ENCODE data around the gene LTV1. TPM values are rescaled to one million over a fixed set of nuclear protein-coding genes. Genes with fewer than 3 reads are reported as not detected.

The LTV1 gene
- total and polyA plus RNA-seq, 2 of the 4 experiments (the other 2 are of a cell fraction): 11.1 to 19.0 TPM

GRCh38 chr6:143859891-143860660, 16.9 kb downstream of the LTV1 start:
- H2BK15ac ChIP-seq (ENCODE audit: low read depth, low read length): no peak overlapping the region
- H2AK5ac ChIP-seq (ENCODE audit: low read depth, low read length): no peak overlapping the region
- H4K8ac ChIP-seq (ENCODE audit: low read depth in 2 of 2, low read length in 2 of 2): no peak overlapping the region
- no peak overlapping the region for H4K5ac ChIP-seq (ENCODE audit: low read depth, low read length)
- CTCF ChIA-PET: interaction anchor here (0.7 to 1.0 kb wide), 3 partner anchors 285 to 1317 kb away, joined by 3 to 6 read pairs (median 6); no protein-coding TSS in a partner anchor
- WGBS, 2 experiments (ENCODE audit: extremely low coverage in 2 of 2, insufficient read length in 1 of 2): 100% methylated on average over 1 of the region's 3 CpGs; no CpG with 5 or more reads in 1 of the 2 experiments
- H3K4me3 ChIP-seq (ENCODE audit: insufficient read depth, low read depth, low read length): no peak overlapping the region
- no peak overlapping the region for H3K4ac ChIP-seq (ENCODE audit: low read depth, low read length)
- H3K36me3 ChIP-seq (ENCODE audit: control insufficient read depth, insufficient read depth, low read length): peaks cover 26% of the 10 kb centered on the region
- no peak overlapping the region for H3K18ac ChIP-seq (ENCODE audit: low read depth, low read length)
- H2AFZ ChIP-seq (replicated peaks; ENCODE audit: low read length, poor library complexity): no peak overlapping the region
- intact Hi-C loops (cut with micrococcal nuclease): no loop called here
- H3K27me3 ChIP-seq (ENCODE audit: control insufficient read depth, insufficient read depth, low read length): no peaks in the 10 kb centered on the region
- H3K14ac ChIP-seq (replicated peaks; ENCODE audit: low read depth, low read length): no peak overlapping the region
- in situ Hi-C loops (cut with MboI; ENCODE audit: low sequenced_read_pairs): no loop called here
- no peak overlapping the region for H3K4me2 ChIP-seq (ENCODE audit: low read depth, low read length)
- TF ChIP-seq RAD21 (IDR thresholded peaks at IDR 0.05; ENCODE audit: low read length): no peak
- TF ChIP-seq NFE2L2 (IDR thresholded peaks at IDR 0.05; ENCODE audit: low read depth, low read length): no peak
- peak; percentile 11; the same call in 1 of the 2 replicates for TF ChIP-seq CEBPB (IDR thresholded peaks at IDR 0.05; ENCODE audit: low read depth, low read length)
- H3K23ac ChIP-seq (ENCODE audit: low read depth, low read length): no peak overlapping the region
- H2BK5ac ChIP-seq (ENCODE audit: low read depth, low read length, poor library complexity, severe bottlenecking): no peak overlapping the region
- POLR2A ChIA-PET (ENCODE audit: unreplicated experiment): no interaction called here
- H3K4me1 ChIP-seq (ENCODE audit: control insufficient read depth, insufficient read depth, low read length): no peaks in the 10 kb centered on the region
- H3K27ac ChIP-seq (ENCODE audit: insufficient read depth, low read length): no peak overlapping the region
- H3K9ac ChIP-seq (ENCODE audit: low read depth, low read length): no peak overlapping the region
- H4K20me1 ChIP-seq (ENCODE audit: insufficient read depth, low read length): 0 out of 2 replicates have a peak, but pooled peaks cover 2% of the 10 kb centered on the region
- H3K79me1 ChIP-seq (ENCODE audit: low read depth in 1 of 2, low read length in 2 of 2): peaks cover 5 to 7% of the 10 kb centered on the region in 2 experiments; a peak in 2 of 4 replicates
- no peak for ATAC-seq (ENCODE audit: low read depth)
- H2BK20ac ChIP-seq (ENCODE audit: low read depth, low read length): no peak overlapping the region
- no peak overlapping the region for H3K56ac ChIP-seq (ENCODE audit: extremely low read depth, insufficient read depth, low read length)
- H3K9me3 ChIP-seq (ENCODE audit: control insufficient read depth, insufficient read depth, low read length): no peaks in the 10 kb centered on the region
- dilution Hi-C loops (cut with HindIII; ENCODE audit: low sequenced_read_pairs, unreplicated experiment): no loop called here
- no peak overlapping the region for H4K91ac ChIP-seq (ENCODE audit: insufficient read depth, low read depth, low read length)
- no peak overlapping the region for H2BK120ac ChIP-seq (ENCODE audit: low read depth, low read length)
- DNase-seq: peak; percentile 5
- no peak overlapping the region for H2AK9ac ChIP-seq (replicated peaks; ENCODE audit: low read depth, low read length, poor library complexity)
- H3K9me1 ChIP-seq (ENCODE audit: insufficient read depth, low read length): 0 out of 2 replicates have a peak, but pooled peaks cover under 1% of the 10 kb centered on the region
- BruUV-seq (replicated peaks): no TSS peak

Data from IMR-90 (cell line).